ENCODE measurements around the gene OR2A5.
"Not testable (repeated sequence)": the region's sequence is repeated elsewhere in the genome, so short reads cannot be mapped to it uniquely, and the experiment has no call there.

DNA sequence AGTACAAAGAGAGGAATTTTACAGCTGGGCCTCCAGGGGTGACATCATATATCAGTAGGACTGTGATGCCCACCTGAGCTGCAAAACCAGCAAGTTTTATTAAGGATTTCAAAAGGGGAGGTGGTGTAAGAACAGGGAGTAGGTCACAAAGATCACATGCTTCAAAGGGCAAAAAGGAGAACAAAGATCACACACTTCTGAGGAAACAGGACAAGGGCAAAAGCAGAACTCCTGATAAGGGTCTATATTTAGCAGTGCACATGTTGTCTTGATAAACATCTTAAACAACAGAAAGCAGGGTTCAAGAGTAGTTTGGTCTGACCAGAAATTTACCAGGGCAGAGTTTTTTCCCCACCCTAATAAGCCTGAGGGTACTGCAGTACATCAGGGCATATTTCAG is 38.7 kb upstream of the OR2A5 start:
- not testable (repeated sequence) for TF ChIP-seq POLR2AphosphoS5, POLR2A (IDR thresholded peaks at IDR 0.05)
- TF ChIP-seq, protein P1, sequence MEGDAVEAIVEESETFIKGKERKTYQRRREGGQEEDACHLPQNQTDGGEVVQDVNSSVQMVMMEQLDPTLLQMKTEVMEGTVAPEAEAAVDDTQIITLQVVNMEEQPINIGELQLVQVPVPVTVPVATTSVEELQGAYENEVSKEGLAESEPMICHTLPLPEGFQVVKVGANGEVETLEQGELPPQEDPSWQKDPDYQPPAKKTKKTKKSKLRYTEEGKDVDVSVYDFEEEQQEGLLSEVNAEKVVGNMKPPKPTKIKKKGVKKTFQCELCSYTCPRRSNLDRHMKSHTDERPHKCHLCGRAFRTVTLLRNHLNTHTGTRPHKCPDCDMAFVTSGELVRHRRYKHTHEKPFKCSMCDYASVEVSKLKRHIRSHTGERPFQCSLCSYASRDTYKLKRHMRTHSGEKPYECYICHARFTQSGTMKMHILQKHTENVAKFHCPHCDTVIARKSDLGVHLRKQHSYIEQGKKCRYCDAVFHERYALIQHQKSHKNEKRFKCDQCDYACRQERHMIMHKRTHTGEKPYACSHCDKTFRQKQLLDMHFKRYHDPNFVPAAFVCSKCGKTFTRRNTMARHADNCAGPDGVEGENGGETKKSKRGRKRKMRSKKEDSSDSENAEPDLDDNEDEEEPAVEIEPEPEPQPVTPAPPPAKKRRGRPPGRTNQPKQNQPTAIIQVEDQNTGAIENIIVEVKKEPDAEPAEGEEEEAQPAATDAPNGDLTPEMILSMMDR (IDR thresholded peaks at IDR 0.05 in 8 of 11, conservative IDR thresholded peaks at IDR 0.05 in 3 of 11): not testable (repeated sequence)
